HCT116 (cell line): Measurements from ENCODE around the gene TTC1. TPM values are rescaled to one million over a fixed set of nuclear protein-coding genes. Genes with fewer than 3 reads are reported as not detected.

Source experiments
- ATAC-seq: fragments of 200-7000 bp; cut with Tn5 transposase; 2 replicates; pipeline ENCODE4 v1.9.1; 2020; ENCODE audit warnings: mild to moderate bottlenecking, moderate library complexity
- BruUV-seq: library from RNA; stranded (reverse); fragments of 400-500 nt; replicated peaks from 2 replicates; lab custom pipeline; 2021; lab: Mats Ljungman, UMichigan
- CTCF ChIA-PET: fragments of 300-600 bp; sonication (Branson Sonifier 250); formaldehyde crosslinking; loops from one replicate; lab custom pipeline; 2021; ENCODE audit warnings: antibody characterized with exemption; lab: Charles Lee
- POLR2A ChIA-PET: fragments of 300-600, 350-600 bp; sonication (Branson Sonifier 250); formaldehyde crosslinking; loops from one replicate; lab custom pipeline; 2021; ENCODE audit warnings: antibody characterized with exemption; lab: Charles Lee
- RAD21 ChIA-PET, 2 experiments: fragments of 300-600 bp; sonication (Branson Sonifier 250); formaldehyde crosslinking; loops; one replicate each; lab custom pipeline; 2023; ENCODE audit warnings: low total read pairs in 2 of 2; ENCODE audit not compliant: uncharacterized antibody in 2 of 2, unreplicated experiment in 2 of 2, low non-redundant PET in 1 of 2; lab: Charles Lee
- DNase-seq: peaks from one replicate; pipeline ENCODE4 v3.0.0-alpha.2; 2010; ENCODE audit warnings: low read depth, low spot score
- H2AFZ ChIP-seq: fragments of 200-600 bp; shearing (Covaris generic), sonication (generic); 2 replicates; pipeline ENCODE4 v1.6.1; 2017; ENCODE audit warnings: low read depth, mixed run types, mixed read lengths, antibody characterized with exemption, low read length; ENCODE audit not compliant: poor library complexity, severe bottlenecking
- H3K27ac ChIP-seq: 2 replicates; pipeline ENCODE4 v1.5.1; 2012; ENCODE audit warnings: low read depth, low read length
- H3K27me3 ChIP-seq: fragments of 200-600 bp; sonication (generic); 2 replicates; pipeline ENCODE4 v1.6.1; 2016; ENCODE audit warnings: mixed run types, low read length, mixed read lengths; ENCODE audit not compliant: insufficient read depth
- H3K36me3 ChIP-seq, 2 experiments: fragments of 200-500 bp in 1 of 2; fragments of 200-600 bp in 1 of 2; sonication (Bioruptor generic) in 1 of 2; sonication (generic) in 1 of 2; 2 replicates each; pipeline versions ENCODE4 v1.5.1 to v1.6.1; 2014 to 2016; ENCODE audit warnings: low read length in 2 of 2, inconsistent platforms in 1 of 2, mixed read lengths in 1 of 2, mixed run types in 1 of 2; ENCODE audit not compliant: insufficient read depth in 2 of 2, control insufficient read depth in 1 of 2
- H3K4me1 ChIP-seq, 2 experiments: fragments of 200-600 bp in 1 of 2; sonication (generic) in 1 of 2; 2 replicates each; pipeline versions ENCODE4 v1.5.1 to v1.6.1; 2012 to 2017; ENCODE audit warnings: low read length in 2 of 2, inconsistent platforms in 1 of 2, mild to moderate bottlenecking in 1 of 2, mixed read lengths in 1 of 2, mixed run types in 1 of 2, moderate library complexity in 1 of 2; ENCODE audit not compliant: insufficient read depth in 2 of 2, control insufficient read depth in 1 of 2
- H3K4me2 ChIP-seq: fragments of 200-600 bp; sonication (generic); 2 replicates; pipeline ENCODE4 v1.6.1; 2017; ENCODE audit warnings: mixed run types, low read length, mixed read lengths
- H3K4me3 ChIP-seq, 2 experiments: fragments of 200-600 bp in 1 of 2; sonication (generic) in 1 of 2; replicated peaks in 1 of 2; 2 replicates each; pipeline ENCODE4 v1.5.1; 2011 to 2016; ENCODE audit warnings: low read length in 2 of 2, control low read depth in 1 of 2, low read depth in 1 of 2, mild to moderate bottlenecking in 1 of 2, mixed read lengths in 1 of 2, mixed run types in 1 of 2
- H3K79me2 ChIP-seq: fragments of 200-600 bp; sonication (generic); 2 replicates; pipeline ENCODE4 v1.6.1; 2017; ENCODE audit warnings: mild to moderate bottlenecking, mixed run types, low read length, moderate library complexity, mixed read lengths; ENCODE audit not compliant: insufficient read depth
- H3K9ac ChIP-seq: fragments of 200-600 bp; sonication (generic); 2 replicates; pipeline ENCODE4 v1.6.1; 2016; ENCODE audit warnings: low read length, mixed read lengths
- H3K9me2 ChIP-seq: fragments of 200-600 bp; sonication (generic), shearing (Covaris generic); 2 replicates; pipeline ENCODE4 v1.6.1; 2017; ENCODE audit warnings: mixed run types, mild to moderate bottlenecking, moderate library complexity; ENCODE audit not compliant: insufficient read depth
- H3K9me3 ChIP-seq, 2 experiments: fragments of 200-500 bp in 1 of 2; fragments of 200-600 bp in 1 of 2; sonication (Bioruptor generic) in 1 of 2; sonication (generic) in 1 of 2; 2 replicates each; pipeline ENCODE4 v1.6.1; 2014 to 2017; ENCODE audit warnings: low read length in 2 of 2, mixed read lengths in 2 of 2, inconsistent platforms in 1 of 2, low read depth in 1 of 2, mild to moderate bottlenecking in 1 of 2, mixed run types in 1 of 2, moderate library complexity in 1 of 2; ENCODE audit not compliant: control insufficient read depth in 1 of 2, insufficient read depth in 1 of 2
- H4K20me1 ChIP-seq: fragments of 200-600 bp; sonication (generic), shearing (Covaris generic); 2 replicates; pipeline ENCODE4 v1.6.1; 2017; ENCODE audit warnings: mixed run types, mild to moderate bottlenecking, moderate library complexity; ENCODE audit not compliant: insufficient read depth
- EZH2phosphoT487 ChIP-seq: fragments of 200-600 bp; IDR thresholded peaks from 2 replicates; pipeline ENCODE4 v1.6.1; 2018; ENCODE audit warnings: antibody characterized with exemption, borderline replicate concordance
- FOSL1 ChIP-seq: IDR thresholded peaks from 2 replicates; pipeline ENCODE4 v1.6.1; 2012; ENCODE audit warnings: low read depth
- POLR2AphosphoS5 ChIP-seq: IDR thresholded peaks from 2 replicates; pipeline ENCODE4 v1.6.1; 2011; ENCODE audit warnings: mild to moderate bottlenecking, low read depth, low read length, moderate library complexity
- REST ChIP-seq: IDR thresholded peaks from 2 replicates; pipeline ENCODE4 v1.6.1; 2012; ENCODE audit warnings: low read depth
- SIN3A ChIP-seq: IDR thresholded peaks from 2 replicates; pipeline ENCODE4 v1.6.1; 2012; ENCODE audit warnings: low read depth
- SRF ChIP-seq: IDR thresholded peaks from 2 replicates; pipeline ENCODE4 v1.6.1; 2012; ENCODE audit warnings: low read depth
- TCF7L2 ChIP-seq: IDR thresholded peaks from 2 replicates; pipeline ENCODE4 v1.7.0; 2011; ENCODE audit warnings: borderline replicate concordance, inconsistent platforms; ENCODE audit not compliant: insufficient read depth, insufficient read length; ENCODE audit errors: extremely low read depth
- YY1 ChIP-seq: IDR thresholded peaks from 2 replicates; pipeline ENCODE4 v1.6.1; 2011; ENCODE audit warnings: low read length, low read depth, moderate library complexity, mild to moderate bottlenecking; ENCODE audit not compliant: insufficient replicate concordance; ENCODE audit errors: extremely low read depth
- ZNF274 ChIP-seq: fragments of 200-500 bp; sonication (Bioruptor generic); IDR thresholded peaks from 2 replicates; pipeline ENCODE4 v1.6.1; 2014; ENCODE audit warnings: mild to moderate bottlenecking, low read depth, low read length, inconsistent platforms
- intact Hi-C: fragments of 100-400 bp; cut with micrococcal nuclease; formaldehyde crosslinking; loops from 2 replicates; pipeline ENCODE4 v1.10.0; 2022
- total RNA-seq: library from RNA; stranded (reverse); gene quantifications from one replicate; pipeline ENCODE4 v1.2.1, GENCODE V29; 2021; ENCODE audit not compliant: unreplicated experiment

The TTC1 gene
- total RNA-seq, 1 experiment from 2014 or later: 48.1 TPM

DNA sequence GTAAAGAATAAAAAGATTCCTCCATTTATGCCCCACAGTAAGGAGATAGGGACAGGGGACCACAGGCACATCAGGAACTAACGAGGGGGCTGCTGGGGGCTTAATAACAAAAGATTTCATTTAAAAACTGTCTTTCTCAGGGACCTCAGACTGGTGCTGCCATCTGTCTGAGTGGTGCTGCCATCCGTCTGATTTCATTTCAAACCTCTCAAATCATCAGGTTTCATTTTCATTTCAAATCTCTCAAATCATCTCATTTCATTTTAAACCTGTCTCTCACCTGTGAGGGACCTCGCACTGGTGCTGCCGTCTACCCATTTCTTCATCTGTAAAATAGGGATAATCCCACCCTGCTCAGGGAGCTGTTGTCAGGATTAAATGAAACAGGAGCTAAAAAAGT, 46.7 kb upstream of the TTC1 start:
- TF ChIP-seq POLR2AphosphoS5: no peak
- TF ChIP-seq EZH2phosphoT487: no peak
- no peak for TF ChIP-seq YY1
- TF ChIP-seq TCF7L2: no peak
- TF ChIP-seq SIN3A: no peak
- no peak for TF ChIP-seq ZNF274
- no peak for TF ChIP-seq SRF
- no peak for TF ChIP-seq REST
- TF ChIP-seq FOSL1: no peak
- Histone ChIP-seq H3K9me2 (no peaks in the 10 kb centered on the region), H3K27me3 (no peaks in the 10 kb centered on the region), H2AFZ (no peak overlapping the region), H3K9me3 (no peaks in the 10 kb centered on the region), H3K4me1 (no peaks in the 10 kb centered on the region), H4K20me1 (no peaks in the 10 kb centered on the region), H3K4me2 (no peak overlapping the region), H3K79me2 (no peaks in the 10 kb centered on the region), H3K9ac (no peak overlapping the region), H3K4me3 (no peak overlapping the region), H3K27ac (no peak overlapping the region), H3K36me3 (no peaks in the 10 kb centered on the region)
- DNase-seq: no peak
- intact Hi-C loops: no loop called here
- ChIA-PET POLR2A (no interaction called here), RAD21 (interaction anchor here in 1 of 2 experiments (0.7 kb wide), 1 partner anchor 379 kb away, joined by 3 read pairs; no protein-coding TSS in a partner anchor), CTCF (interaction anchor here (0.7 kb wide), 1 partner anchor 222 kb away, joined by 3 read pairs; no protein-coding TSS in a partner anchor)
- no peak for ATAC-seq
- BruUV-seq: no TSS peak
